GM12874 (cell line): ENCODE results near the gene SHISAL1.

ENCODE experiments used
- CTCF ChIP-seq: IDR thresholded peaks from 2 replicates; pipeline ENCODE4 v1.5.1; 2011; ENCODE audit warnings: low read depth, mild to moderate bottlenecking, control low read depth, low read length, moderate library complexity; ENCODE audit not compliant: insufficient read depth

The SHISAL1 gene

GRCh38 chr22:44267856-44268255, 44.9 kb downstream of the SHISAL1 start:
- TF ChIP-seq CTCF: no peak

DNA sequence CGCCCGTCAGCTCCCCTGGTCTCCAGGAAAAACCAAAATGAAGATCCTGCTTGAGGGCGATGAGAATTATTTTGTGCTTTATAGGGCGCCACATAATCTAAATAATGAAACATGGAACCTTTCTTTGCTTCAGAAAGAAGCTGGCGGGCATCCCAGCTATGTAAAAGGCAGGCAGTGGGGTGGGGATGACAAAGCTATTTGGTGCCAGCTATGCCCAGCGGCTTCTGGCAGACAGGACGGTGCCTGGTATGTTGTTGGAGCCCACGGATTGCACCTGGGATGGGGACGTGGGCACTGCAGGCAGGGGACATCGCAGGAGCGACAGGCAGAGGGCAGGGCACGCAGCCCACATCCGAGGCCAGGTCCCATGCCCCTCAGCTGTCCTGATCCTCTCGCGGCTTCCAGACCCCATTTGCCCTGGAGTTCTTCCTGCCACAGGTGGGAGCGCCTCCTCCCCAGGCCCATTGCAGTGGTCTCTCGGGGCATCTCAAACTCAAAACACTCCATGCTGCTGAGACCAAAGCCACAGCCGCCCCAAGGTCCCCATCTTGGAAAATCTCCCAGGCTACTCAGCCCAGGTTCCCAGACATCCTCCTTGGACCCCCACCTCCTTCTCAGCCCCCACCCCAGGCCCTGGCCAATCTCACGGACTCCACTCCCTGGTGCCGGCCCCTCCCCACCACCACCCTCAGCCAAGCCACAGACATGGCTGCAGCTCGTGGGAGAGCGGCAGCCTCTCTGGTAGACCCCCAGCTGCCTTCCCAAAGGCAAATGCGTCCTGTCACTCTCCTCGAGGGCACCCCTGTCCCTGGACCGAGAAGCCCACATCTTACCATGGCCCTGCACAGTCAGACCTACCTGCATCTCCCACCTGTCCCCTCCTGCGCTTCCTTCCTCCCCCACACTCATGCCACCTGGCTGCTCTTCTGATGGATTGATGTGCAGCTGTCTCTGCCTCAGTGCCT, 45.7 kb downstream of the SHISAL1 start:
- TF ChIP-seq CTCF: no peak

DNA sequence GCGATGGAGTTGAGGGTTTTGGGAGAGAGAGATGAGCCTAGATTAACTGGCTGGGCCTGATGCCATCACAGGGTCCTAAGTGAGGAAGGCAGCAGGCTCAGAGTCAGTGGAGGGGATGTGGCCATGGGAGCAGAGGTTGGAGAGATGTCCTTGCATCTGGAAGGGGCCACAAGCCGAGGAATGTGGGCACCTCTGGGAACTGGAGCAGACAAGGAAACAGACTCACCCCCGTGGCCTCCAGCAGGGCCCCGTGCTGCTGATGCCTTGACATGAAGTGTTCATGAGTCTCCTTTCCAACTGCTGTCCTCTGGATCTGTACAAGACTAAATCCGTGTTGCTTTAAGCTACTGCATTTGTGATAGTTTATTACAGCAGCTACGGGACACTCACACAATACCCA, 49.2 kb downstream of the SHISAL1 start:
- TF ChIP-seq CTCF: no peak

GRCh38 chr22:44261861-44262595, 50.7 kb downstream of the SHISAL1 start:
- TF ChIP-seq CTCF: no peak

DNA sequence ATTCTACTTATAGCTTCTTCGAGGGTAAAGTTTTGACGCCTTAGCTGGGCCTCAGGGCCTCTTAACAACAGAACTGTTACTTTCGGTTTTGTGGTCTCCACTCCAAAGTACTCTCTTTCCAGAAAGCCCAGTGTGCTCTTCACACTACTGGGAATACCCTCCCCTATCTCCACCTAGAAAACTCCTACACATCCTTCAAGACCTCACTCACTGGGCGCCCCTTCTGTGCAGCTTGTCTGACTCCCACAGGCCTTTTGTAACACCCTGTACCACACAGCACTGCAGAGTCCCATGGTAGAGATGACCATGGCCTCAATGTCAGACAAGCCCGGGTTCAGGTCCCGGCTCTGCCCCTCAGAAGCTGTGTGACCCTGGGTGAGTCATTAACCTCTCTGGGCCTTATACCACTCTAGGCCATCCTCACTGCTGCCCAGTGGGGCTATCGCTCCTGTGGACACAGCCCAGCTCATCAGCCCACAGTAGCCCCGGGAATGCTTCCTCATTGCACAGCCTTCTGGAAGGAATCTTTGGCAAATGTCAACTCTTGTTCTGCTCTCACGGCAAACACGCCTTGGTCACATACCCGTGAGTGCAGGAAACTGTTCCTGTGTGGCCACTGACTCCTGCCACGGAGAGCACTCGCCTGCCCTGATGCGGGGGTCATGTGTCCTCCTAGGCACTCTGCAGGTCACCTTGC, 51.4 kb downstream of the SHISAL1 start:
- no peak for TF ChIP-seq CTCF

GRCh38 chr22:44260216-44261035, 52.3 kb downstream of the SHISAL1 start:
- no peak for TF ChIP-seq CTCF
